ENCODE data around the gene TYW5. TPM values are rescaled to one million over a fixed set of nuclear protein-coding genes. Genes with fewer than 3 reads are reported as not detected.
"Not testable (repeated sequence)": the region's sequence is repeated elsewhere in the genome, so short reads cannot be mapped to it uniquely, and the experiment has no call there.

Gene TYW5
- polyA plus RNA-seq, 3 donors, result 1.5 to 3.5 (median 1.6) TPM

DNA sequence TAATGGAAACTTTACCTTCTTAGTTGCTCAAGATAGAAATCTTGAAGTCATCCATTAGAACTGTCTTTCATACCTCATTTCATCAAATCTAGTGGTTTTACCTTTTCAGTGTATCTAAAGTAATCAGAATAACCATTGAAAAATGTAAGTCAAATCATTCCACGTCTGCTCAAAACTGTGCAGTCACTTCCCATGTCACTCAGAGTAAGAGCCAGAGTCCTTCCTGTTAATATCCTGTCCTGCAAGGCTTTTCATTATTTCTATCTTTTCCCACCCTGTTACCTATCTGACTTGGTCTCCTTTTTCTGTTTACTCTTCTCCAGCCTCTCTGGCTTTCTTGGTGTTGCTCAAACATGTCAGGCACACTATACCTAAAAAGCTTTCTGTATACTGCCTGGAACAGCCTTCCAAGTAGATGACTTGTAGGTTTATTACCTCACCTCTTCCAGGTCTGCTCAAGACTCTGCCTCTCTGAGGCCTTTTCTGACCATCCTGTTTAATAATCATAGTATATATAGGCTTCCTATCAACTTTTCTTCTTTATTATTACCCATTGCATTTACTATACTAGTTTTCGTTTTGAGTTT lies 40.8 kb downstream of the TYW5 start:
- peaks cover 32% of the 10 kb centered on the region for H3K4me1 Mint-ChIP-seq
- no peak for TF ChIP-seq CTCF (IDR thresholded peaks at IDR 0.05)
- peaks cover 13% of the 10 kb centered on the region for H4K20me1 ChIP-seq (ENCODE audit: insufficient read depth, low read length)
- H3K4me1 ChIP-seq (ENCODE audit: control insufficient read depth in 1 of 2, insufficient read depth in 2 of 2, low read length in 2 of 2), result peaks cover 15% of the 10 kb centered on the region in 2 donors
- H3K9me3 ChIP-seq (replicated peaks in 1 of 2; ENCODE audit: control insufficient read depth in 1 of 2, insufficient read depth in 1 of 2, low read length in 2 of 2), result peaks cover 0 to 7% of the 10 kb centered on the region in 2 donors
- no peak overlapping the region for H3K9ac ChIP-seq (ENCODE audit: insufficient read depth, low read length, poor library complexity, severe bottlenecking)
- no peak overlapping the region for H3K4me3 ChIP-seq (replicated peaks in 1 of 3; ENCODE audit: low read depth in 2 of 3, low read length in 3 of 3)
- DNase-seq, result no peak
- intact Hi-C loops (cut with micrococcal nuclease), result no loop called here
- H3K36me3 ChIP-seq (replicated peaks in 1 of 2; ENCODE audit: control insufficient read depth in 1 of 2, insufficient read depth in 2 of 2, low read length in 2 of 2), result peaks cover 5 to 35% of the 10 kb centered on the region in 2 donors
- no peaks in the 10 kb centered on the region for H3K27me3 ChIP-seq (ENCODE audit: control insufficient read depth in 2 of 2, insufficient read depth in 2 of 2, low read length in 2 of 2)
- H3K4me2 ChIP-seq (replicated peaks; ENCODE audit: extremely low read depth, low read length, poor library complexity, severe bottlenecking), result no peak overlapping the region
- peaks cover 72% of the 10 kb centered on the region for H3K79me2 ChIP-seq (ENCODE audit: insufficient read depth, low read length)
- no peak overlapping the region for H3K4me3 Mint-ChIP-seq
- WGBS (ENCODE audit: insufficient coverage), result 0% methylated on average over 1 of the region's 2 CpGs
- H3K9me3 Mint-ChIP-seq, result peaks cover 0 to 7% (median 2%) of the 10 kb centered on the region in 7 donors
- no peaks in the 10 kb centered on the region for H3K27me3 Mint-ChIP-seq (ENCODE audit: low read depth in 3 of 3)
- peak overlapping the region in 3 of 7 donors; percentile 9 to 52 (median 47) for H3K27ac Mint-ChIP-seq
- peaks cover 26 to 37% of the 10 kb centered on the region in 2 donors for H3K36me3 Mint-ChIP-seq
- H3K27ac ChIP-seq (ENCODE audit: low read depth in 1 of 2, low read length in 2 of 2), result peak overlapping the region in 1 of 2 donors; percentile 33
- no peak overlapping the region for H2AFZ ChIP-seq (ENCODE audit: insufficient read depth, low read depth, low read length, poor library complexity, severe bottlenecking)

DNA sequence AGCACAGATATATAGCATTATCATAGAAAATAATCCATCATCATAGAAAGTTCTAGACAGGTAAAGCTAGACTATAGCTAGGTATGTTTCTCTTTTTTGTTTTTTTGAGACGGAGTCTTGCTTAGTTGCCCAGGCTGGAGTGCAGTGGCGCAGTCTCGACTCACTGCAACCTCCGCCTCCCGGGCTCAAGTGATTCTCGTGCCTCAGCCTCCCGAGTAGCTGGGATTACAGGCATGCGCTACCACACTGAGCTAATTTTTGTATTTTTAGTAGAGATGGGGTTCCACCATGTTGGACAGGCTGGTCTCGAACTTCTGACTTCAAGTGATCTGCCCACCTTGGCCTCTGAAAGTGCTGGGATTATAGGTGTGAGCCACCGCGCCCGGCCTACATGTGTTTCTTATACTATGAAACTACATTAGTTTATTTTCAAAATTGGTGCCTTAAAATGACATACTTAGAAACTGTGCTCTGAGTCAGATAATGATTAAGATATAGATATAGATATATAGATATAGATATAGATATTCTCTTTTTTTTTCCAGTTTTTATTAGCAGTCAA lies 42.7 kb downstream of the TYW5 start:
- peaks cover 19 to 23% of the 10 kb centered on the region in 2 donors for H3K36me3 Mint-ChIP-seq
- WGBS (ENCODE audit: insufficient coverage), result no CpG with 5 or more reads among the region's 12 CpGs
- intact Hi-C loops (cut with micrococcal nuclease); H3K27me3 ChIP-seq (ENCODE audit: control insufficient read depth in 2 of 2, insufficient read depth in 2 of 2, low read length in 2 of 2); H3K9me3 Mint-ChIP-seq; H3K27me3 Mint-ChIP-seq (ENCODE audit: low read depth in 3 of 3); DNase-seq; H3K9me3 ChIP-seq (replicated peaks in 1 of 2; ENCODE audit: control insufficient read depth in 1 of 2, insufficient read depth in 1 of 2, low read length in 2 of 2): not testable (repeated sequence)
- peak overlapping the region; percentile 94 for H3K4me2 ChIP-seq (replicated peaks; ENCODE audit: extremely low read depth, low read length, poor library complexity, severe bottlenecking)
- peaks cover 12% of the 10 kb centered on the region for H4K20me1 ChIP-seq (ENCODE audit: insufficient read depth, low read length)
- H3K36me3 ChIP-seq (replicated peaks in 1 of 2; ENCODE audit: control insufficient read depth in 1 of 2, insufficient read depth in 2 of 2, low read length in 2 of 2), result peaks cover 5 to 21% of the 10 kb centered on the region in 2 donors
- H3K4me1 ChIP-seq (ENCODE audit: control insufficient read depth in 1 of 2, insufficient read depth in 2 of 2, low read length in 2 of 2), result peaks cover 15% of the 10 kb centered on the region in 2 donors
- H3K9ac ChIP-seq (ENCODE audit: insufficient read depth, low read length, poor library complexity, severe bottlenecking), result peak overlapping the region; percentile 94
- H3K4me3 Mint-ChIP-seq, result peak overlapping the region; percentile 15 to 50
- peak overlapping the region; percentile 90 for H2AFZ ChIP-seq (ENCODE audit: insufficient read depth, low read depth, low read length, poor library complexity, severe bottlenecking)
- peak overlapping the region in 2 of 3 experiments; percentile 87 to 89 for H3K4me3 ChIP-seq (replicated peaks in 1 of 3; ENCODE audit: low read depth in 2 of 3, low read length in 3 of 3)
- peaks cover 32% of the 10 kb centered on the region for H3K4me1 Mint-ChIP-seq
- peaks cover 55% of the 10 kb centered on the region for H3K79me2 ChIP-seq (ENCODE audit: insufficient read depth, low read length)
- peak overlapping the region in 3 of 7 donors; percentile 11 to 91 (median 74) for H3K27ac Mint-ChIP-seq
- H3K27ac ChIP-seq (ENCODE audit: low read depth in 1 of 2, low read length in 2 of 2), result peak overlapping the region in 1 of 2 donors; percentile 90

All from CD14-positive monocyte (primary cell).